ENCODE data around the gene SEMA6A. TPM values are rescaled to one million over a fixed set of nuclear protein-coding genes. Genes with fewer than 3 reads are reported as not detected.

The SEMA6A gene
- total RNA-seq, 1 experiment from 2014 or later, result not detected

DNA sequence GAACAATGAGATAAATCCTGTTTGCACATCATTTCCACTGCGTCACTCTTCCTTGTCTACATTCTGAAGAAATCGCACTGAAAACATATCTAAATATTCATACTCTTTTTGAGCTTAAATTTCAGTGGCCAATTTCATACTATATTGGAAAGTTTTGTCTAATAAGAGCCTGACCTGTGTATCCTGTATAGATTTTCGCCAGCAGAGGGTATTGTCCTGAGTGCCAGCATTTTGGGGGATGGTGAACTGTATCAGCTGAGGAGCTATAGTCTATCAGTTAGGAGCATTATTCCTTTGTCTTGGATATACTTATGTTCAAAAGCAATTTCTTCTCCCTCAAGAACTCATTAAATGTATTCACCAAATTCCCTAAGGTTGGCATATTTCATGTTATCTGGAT is 102.3 kb downstream of the SEMA6A start:
- H3K4me1 ChIP-seq (ENCODE audit: insufficient read depth, low read length), result 0 out of 2 replicates have a peak, but pooled peaks cover under 1% of the 10 kb centered on the region
- H3K79me2 ChIP-seq (ENCODE audit: low read length), result no peaks in the 10 kb centered on the region
- POLR2A ChIA-PET (ENCODE audit: unreplicated experiment), result no interaction called here
- H2AFZ ChIP-seq (ENCODE audit: low read length), result no peak overlapping the region
- H3K9me2 ChIP-seq (replicated peaks; ENCODE audit: low read length), result no peaks in the 10 kb centered on the region
- no TSS peak for BruUV-seq (replicated peaks)
- no peak overlapping the region for H3K9ac ChIP-seq (ENCODE audit: low read length)
- H3K9me3 ChIP-seq (ENCODE audit: low read length), result no peaks in the 10 kb centered on the region
- intact Hi-C loops (cut with micrococcal nuclease), result no loop called here
- H3F3A ChIP-seq (ENCODE audit: low read length, unreplicated experiment), result no peaks in the 10 kb centered on the region
- CTCF ChIA-PET, result no interaction called here
- H3K36me3 ChIP-seq (ENCODE audit: low read depth, low read length), result no peaks in the 10 kb centered on the region
- TF ChIP-seq, protein P1, sequence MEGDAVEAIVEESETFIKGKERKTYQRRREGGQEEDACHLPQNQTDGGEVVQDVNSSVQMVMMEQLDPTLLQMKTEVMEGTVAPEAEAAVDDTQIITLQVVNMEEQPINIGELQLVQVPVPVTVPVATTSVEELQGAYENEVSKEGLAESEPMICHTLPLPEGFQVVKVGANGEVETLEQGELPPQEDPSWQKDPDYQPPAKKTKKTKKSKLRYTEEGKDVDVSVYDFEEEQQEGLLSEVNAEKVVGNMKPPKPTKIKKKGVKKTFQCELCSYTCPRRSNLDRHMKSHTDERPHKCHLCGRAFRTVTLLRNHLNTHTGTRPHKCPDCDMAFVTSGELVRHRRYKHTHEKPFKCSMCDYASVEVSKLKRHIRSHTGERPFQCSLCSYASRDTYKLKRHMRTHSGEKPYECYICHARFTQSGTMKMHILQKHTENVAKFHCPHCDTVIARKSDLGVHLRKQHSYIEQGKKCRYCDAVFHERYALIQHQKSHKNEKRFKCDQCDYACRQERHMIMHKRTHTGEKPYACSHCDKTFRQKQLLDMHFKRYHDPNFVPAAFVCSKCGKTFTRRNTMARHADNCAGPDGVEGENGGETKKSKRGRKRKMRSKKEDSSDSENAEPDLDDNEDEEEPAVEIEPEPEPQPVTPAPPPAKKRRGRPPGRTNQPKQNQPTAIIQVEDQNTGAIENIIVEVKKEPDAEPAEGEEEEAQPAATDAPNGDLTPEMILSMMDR (conservative IDR thresholded peaks at IDR 0.05; ENCODE audit: low read depth, low read length), result peak; percentile 40; the same call in 1 of the 2 replicates
- no peak for TF ChIP-seq EZH2 (IDR thresholded peaks at IDR 0.05; ENCODE audit: low read length, unreplicated experiment)
- TF ChIP-seq EZH2phosphoT487 (IDR thresholded peaks at IDR 0.05; ENCODE audit: borderline replicate concordance, low read length), result no peak
- H3K4me2 ChIP-seq (ENCODE audit: low read length), result no peak overlapping the region
- ATAC-seq (no peak), DNase-seq (peak; percentile 8)
- H3K4me3 ChIP-seq (ENCODE audit: low read length), result no peak overlapping the region
- no peaks in the 10 kb centered on the region for H3K27me3 ChIP-seq (ENCODE audit: low read length)
- H3K27ac ChIP-seq (ENCODE audit: low read length), result no peak overlapping the region
- H4K20me1 ChIP-seq (ENCODE audit: low read length), result no peaks in the 10 kb centered on the region

DNA sequence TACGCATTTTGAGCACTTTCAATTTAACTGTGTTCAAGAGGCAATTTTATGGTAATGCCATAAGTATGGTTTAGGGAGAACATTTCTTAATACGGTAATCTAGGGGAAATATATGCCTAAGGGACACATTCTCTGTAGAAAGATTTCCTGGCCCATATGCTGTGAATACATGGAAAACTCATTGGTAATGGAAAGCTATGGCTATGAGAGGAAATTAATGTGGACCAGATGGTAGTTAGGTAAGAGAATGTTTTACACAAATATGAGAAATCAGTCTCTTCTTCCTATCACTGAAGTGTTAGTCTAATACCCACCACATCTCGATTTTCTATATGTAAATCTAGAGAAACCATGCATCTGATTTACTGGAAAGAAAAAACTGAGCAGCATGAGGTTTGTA is 105.0 kb downstream of the SEMA6A start:
- no peaks in the 10 kb centered on the region for H3K4me1 ChIP-seq (ENCODE audit: insufficient read depth, low read length)
- BruUV-seq (replicated peaks), result no TSS peak
- H3K79me2 ChIP-seq (ENCODE audit: low read length), result no peaks in the 10 kb centered on the region
- CTCF ChIA-PET, result no interaction called here
- no peaks in the 10 kb centered on the region for H4K20me1 ChIP-seq (ENCODE audit: low read length)
- no peaks in the 10 kb centered on the region for H3K9me2 ChIP-seq (replicated peaks; ENCODE audit: low read length)
- ATAC-seq (no peak), DNase-seq (no peak)
- H3K9ac ChIP-seq (ENCODE audit: low read length), result no peak overlapping the region
- H3K9me3 ChIP-seq (ENCODE audit: low read length), result no peaks in the 10 kb centered on the region
- H3F3A ChIP-seq (ENCODE audit: low read length, unreplicated experiment), result no peaks in the 10 kb centered on the region
- H3K36me3 ChIP-seq (ENCODE audit: low read depth, low read length), result no peaks in the 10 kb centered on the region
- no peak overlapping the region for H3K4me3 ChIP-seq (ENCODE audit: low read length)
- TF ChIP-seq EZH2 (IDR thresholded peaks at IDR 0.05; ENCODE audit: low read length, unreplicated experiment), result no peak
- no peaks in the 10 kb centered on the region for H3K27me3 ChIP-seq (ENCODE audit: low read length)
- no peak overlapping the region for H2AFZ ChIP-seq (ENCODE audit: low read length)
- H3K4me2 ChIP-seq (ENCODE audit: low read length), result no peak overlapping the region
- intact Hi-C loops (cut with micrococcal nuclease), result no loop called here
- no peak overlapping the region for H3K27ac ChIP-seq (ENCODE audit: low read length)
- POLR2A ChIA-PET (ENCODE audit: unreplicated experiment), result no interaction called here

DNA sequence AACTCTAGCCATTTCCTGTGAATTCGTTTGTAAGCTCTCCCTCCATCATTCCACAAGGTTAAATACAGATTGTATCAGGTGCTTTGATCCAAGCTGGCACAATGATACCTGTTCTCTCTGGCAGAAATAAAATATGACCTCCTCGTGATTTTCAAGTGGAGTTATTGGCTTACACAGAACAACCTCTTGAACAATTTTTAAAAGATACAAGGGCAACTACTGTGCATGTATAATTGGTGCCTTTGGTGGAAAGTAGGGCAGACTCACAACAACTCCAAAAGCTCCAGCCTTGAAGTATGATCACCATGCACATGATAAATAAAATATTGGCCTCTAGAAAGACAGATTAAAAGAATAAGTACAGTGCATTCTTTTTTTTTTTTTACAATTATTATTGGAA is 106.0 kb downstream of the SEMA6A start:
- ATAC-seq (no peak), DNase-seq (no peak)
- Histone ChIP-seq H2AFZ (ENCODE audit: low read length) (no peak overlapping the region), H4K20me1 (ENCODE audit: low read length) (no peaks in the 10 kb centered on the region), H3K9me2 (replicated peaks; ENCODE audit: low read length) (no peaks in the 10 kb centered on the region), H3K36me3 (ENCODE audit: low read depth, low read length) (no peaks in the 10 kb centered on the region), H3K27ac (ENCODE audit: low read length) (no peak overlapping the region), H3K79me2 (ENCODE audit: low read length) (no peaks in the 10 kb centered on the region), H3K4me1 (ENCODE audit: insufficient read depth, low read length) (no peaks in the 10 kb centered on the region), H3F3A (ENCODE audit: low read length, unreplicated experiment) (no peaks in the 10 kb centered on the region), H3K9me3 (ENCODE audit: low read length) (no peaks in the 10 kb centered on the region), H3K27me3 (ENCODE audit: low read length) (no peaks in the 10 kb centered on the region), H3K9ac (ENCODE audit: low read length) (no peak overlapping the region), H3K4me3 (ENCODE audit: low read length) (no peak overlapping the region), H3K4me2 (ENCODE audit: low read length) (no peak overlapping the region)
- POLR2A ChIA-PET (ENCODE audit: unreplicated experiment), result no interaction called here
- CTCF ChIA-PET, result no interaction called here
- TF ChIP-seq EZH2phosphoT487 (IDR thresholded peaks at IDR 0.05; ENCODE audit: borderline replicate concordance, low read length) (no peak), EZH2 (IDR thresholded peaks at IDR 0.05; ENCODE audit: low read length, unreplicated experiment) (no peak)
- TF ChIP-seq, protein P1 (conservative IDR thresholded peaks at IDR 0.05; ENCODE audit: low read depth, low read length), result no peak
- intact Hi-C loops (cut with micrococcal nuclease), result no loop called here
- BruUV-seq (replicated peaks), result no TSS peak

Measured in PC-3 (cell line).